Activated naive CD4-positive, alpha-beta T cell treated with anti-CD3 and anti-CD28 coated beads, Interleukin-2, amount 50 U/mL, for 72 hours (primary cell): ENCODE results near the gene ADCY2. TPM values are rescaled to one million over a fixed set of nuclear protein-coding genes. Genes with fewer than 3 reads are reported as not detected.

ENCODE experiments used
- ATAC-seq, 2 donors: fragments of 150-1000 bp; cut with Tn5 transposase; 2 replicates each; pipeline ENCODE4 v1.10.0; 2021; ENCODE audit warnings: mild to moderate bottlenecking in 2 of 2, moderate library complexity in 2 of 2
- DNase-seq, 2 donors: peaks; one replicate each; pipeline ENCODE4 v3.0.0; 2021 to 2022; ENCODE audit warnings: low spot score in 2 of 2
- H3K27ac Mint-ChIP-seq, 2 donors: one replicate each; pipeline ENCODE4 v1.8.0; 2022; ENCODE audit warnings: mild to moderate bottlenecking in 2 of 2, mixed read lengths in 2 of 2
- H3K36me3 Mint-ChIP-seq, 2 donors: one replicate each; pipeline ENCODE4 v1.8.0; 2022; ENCODE audit warnings: mixed read lengths in 2 of 2
- H3K9me3 Mint-ChIP-seq, 2 donors: one replicate each; pipeline ENCODE4 v1.8.0; 2022; ENCODE audit warnings: mixed read lengths in 2 of 2
- total RNA-seq, 2 donors: library from RNA; stranded (reverse); gene quantifications; one replicate each; pipeline ENCODE4 v1.2.3, GENCODE V29; 2022

Gene ADCY2
- total RNA-seq, 2 donors from 2014 or later, result not detected

DNA sequence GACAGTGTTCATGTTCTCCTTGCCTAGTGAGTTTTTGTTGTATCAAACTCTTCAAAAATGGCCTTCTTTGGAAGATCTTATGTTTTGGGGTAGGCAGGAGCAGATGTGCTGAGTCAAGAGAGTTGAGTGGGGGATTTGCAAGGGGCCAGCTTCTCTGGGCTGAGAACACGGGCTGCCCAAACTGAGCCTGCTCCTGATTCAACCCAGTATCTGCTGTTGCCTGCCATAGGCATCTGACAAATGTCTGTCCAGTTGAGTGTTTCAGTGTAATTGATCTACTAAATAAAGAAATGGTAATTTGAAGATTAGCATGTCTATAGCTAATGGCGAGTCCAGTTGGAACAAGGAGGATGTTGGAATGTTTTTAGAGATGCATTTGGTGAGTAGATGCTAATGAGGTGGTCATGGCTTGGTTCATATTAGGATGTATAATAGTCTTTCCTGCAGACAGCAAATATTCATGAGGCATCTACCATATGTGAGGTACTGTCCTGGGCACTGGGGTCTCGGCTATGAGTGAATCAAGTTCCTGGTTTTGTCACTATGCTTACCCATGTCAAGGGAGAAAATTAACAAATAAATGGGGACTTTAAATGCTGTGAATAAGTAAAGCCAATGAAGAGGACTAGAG lies 119.5 kb downstream of the ADCY2 start:
- Mint-ChIP-seq H3K27ac (no peak overlapping the region), H3K9me3 (peaks cover 0 to 8% of the 10 kb centered on the region in 2 donors), H3K36me3 (no peaks in the 10 kb centered on the region)
- ATAC-seq (no peak), DNase-seq (no peak)

DNA sequence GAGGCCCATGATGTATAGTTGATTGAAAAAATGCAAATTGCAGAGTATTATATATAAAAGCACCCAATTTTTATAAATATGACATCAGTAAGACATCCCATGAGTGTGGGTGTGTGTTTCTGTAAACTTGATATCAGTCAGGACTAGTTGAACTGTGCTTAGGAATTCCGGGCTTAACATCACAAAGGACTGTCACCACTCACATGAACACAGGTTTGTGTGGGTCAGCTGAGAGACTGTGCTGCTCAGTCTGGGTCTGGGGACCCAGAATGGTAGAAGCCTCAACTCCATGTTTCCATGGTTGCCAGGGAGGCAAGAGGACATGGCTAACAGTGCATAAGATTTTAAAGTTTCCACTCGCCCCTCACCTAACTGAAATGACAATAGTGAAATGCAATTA lies 120.3 kb downstream of the ADCY2 start:
- ATAC-seq (no peak), DNase-seq (no peak)
- H3K9me3 Mint-ChIP-seq, result peaks cover 0 to 11% of the 10 kb centered on the region in 2 donors
- no peaks in the 10 kb centered on the region for H3K36me3 Mint-ChIP-seq
- H3K27ac Mint-ChIP-seq, result no peak overlapping the region

DNA sequence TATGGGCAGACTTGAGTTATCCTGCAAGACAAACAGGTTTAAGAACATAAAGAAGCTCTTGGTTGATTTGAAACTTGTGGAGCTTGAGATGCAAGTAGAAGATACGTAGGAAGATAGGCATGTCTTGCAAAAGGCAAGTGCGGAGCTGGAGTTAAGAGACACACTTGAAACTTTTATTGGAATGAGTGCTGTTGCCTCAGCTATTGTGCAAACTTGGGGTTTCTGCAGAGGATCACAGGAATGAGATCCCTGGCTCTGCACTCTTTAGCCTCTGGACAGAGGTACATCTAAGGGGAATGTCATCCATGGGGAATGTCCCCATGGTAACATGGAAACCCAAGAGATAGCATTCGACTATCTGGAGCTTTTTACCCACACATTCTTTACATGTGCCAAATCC lies 121.1 kb downstream of the ADCY2 start:
- DNase-seq (no peak), ATAC-seq (no peak)
- Mint-ChIP-seq H3K27ac (no peak overlapping the region), H3K36me3 (no peaks in the 10 kb centered on the region), H3K9me3 (peaks cover 0 to 11% of the 10 kb centered on the region in 2 donors)

DNA sequence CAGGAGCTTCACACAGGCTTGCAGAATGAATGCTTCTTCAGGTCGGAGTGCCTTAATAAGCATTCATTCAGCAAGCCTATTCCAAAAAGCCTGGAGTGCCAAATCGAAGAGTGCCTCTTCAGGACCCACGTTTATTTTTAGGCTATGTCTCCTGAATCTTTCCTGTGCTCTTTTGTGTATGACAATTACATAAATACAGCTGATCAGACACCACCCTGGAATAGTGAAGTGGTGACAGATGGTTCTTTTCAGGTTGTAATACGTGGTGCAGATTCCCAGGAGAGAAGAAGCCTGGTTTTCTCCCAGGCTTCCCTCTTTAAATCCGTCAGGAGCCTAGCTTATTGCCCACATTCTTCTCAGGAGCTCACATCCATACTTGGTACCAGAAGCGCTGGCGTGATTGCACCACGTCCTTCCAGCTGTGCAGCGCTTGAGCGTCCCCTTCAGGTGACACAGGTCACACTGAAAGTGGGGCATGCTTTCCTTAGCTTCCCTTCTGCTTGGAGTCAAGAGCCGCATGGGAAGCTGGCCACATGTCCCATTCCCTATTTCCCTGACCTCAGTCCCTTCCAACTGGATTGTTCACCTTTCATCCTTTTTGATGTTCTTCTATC lies 123.1 kb downstream of the ADCY2 start:
- DNase-seq, result no peak
- ATAC-seq, result no peak
- no peaks in the 10 kb centered on the region for H3K36me3 Mint-ChIP-seq
- H3K27ac Mint-ChIP-seq, result no peak overlapping the region
- peaks cover 4 to 8% of the 10 kb centered on the region in 2 donors for H3K9me3 Mint-ChIP-seq

DNA sequence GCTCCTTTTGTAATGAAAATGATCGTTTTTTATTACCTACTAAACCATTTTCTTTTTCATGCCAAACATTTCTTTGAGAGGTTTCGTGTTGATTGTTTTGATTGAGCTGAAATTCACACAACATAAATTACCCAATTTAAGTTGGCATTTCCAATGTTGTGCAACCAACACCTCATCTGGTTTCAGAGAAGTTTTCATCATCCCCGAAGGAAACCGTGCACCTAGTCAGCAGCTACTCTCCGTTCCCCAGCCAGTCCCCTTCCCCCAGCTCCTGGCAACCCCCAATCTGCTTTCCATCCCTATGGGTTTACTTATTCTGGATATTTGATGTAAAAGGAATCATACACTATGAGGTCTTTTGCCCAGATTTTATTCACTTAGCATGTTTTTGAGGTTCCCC lies 123.6 kb downstream of the ADCY2 start:
- Mint-ChIP-seq H3K9me3 (peaks cover 4 to 8% of the 10 kb centered on the region in 2 donors), H3K27ac (peak overlapping the region in 1 of 2 donors; percentile 33), H3K36me3 (no peaks in the 10 kb centered on the region)
- no peak for DNase-seq
- no peak for ATAC-seq

DNA sequence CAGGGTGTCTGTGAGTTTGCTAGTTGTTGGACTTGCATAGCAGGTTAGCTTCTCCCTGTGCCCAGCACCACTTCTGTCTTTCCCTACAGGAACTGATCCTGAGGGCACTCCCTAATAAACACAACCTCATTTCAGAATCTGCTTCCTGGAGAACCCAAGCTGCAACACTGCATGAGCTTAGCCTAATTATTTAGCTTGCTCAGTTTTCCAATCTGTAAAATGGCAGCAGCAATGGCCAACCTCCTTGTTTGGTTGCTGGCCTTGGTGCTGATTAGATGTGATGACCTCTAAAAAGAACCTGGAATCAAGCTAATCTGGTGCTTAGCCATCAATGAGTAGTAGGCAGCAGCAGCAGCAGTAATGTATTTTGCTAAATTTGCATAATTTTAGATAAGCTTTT lies 133.9 kb downstream of the ADCY2 start:
- ATAC-seq, result no peak
- Mint-ChIP-seq H3K36me3 (no peaks in the 10 kb centered on the region), H3K9me3 (peaks cover 5 to 6% of the 10 kb centered on the region in 2 donors), H3K27ac (no peak overlapping the region)
- DNase-seq, result no peak

DNA sequence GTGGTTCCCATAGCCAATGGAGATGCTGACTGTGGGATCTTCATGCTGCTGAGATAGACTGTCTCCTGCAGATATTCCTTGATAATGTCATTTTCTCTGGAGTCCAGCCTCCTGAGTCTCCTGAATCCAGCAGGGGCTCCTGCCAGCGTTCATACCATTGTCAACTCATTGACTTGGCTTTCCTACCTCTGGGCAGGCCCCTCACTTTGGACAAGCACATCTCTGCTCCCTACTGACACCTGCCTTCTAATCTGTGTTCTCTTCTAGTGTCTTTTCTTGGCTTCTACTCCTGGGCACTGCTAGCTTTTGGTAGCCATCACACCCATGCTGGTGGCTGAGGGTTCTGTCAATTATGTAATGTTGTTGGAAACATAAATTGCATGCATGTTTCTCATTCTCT lies 138.0 kb downstream of the ADCY2 start:
- DNase-seq (no peak), ATAC-seq (no peak)
- H3K36me3 Mint-ChIP-seq, result no peaks in the 10 kb centered on the region
- peaks cover 14 to 16% of the 10 kb centered on the region in 2 donors for H3K9me3 Mint-ChIP-seq
- no peak overlapping the region for H3K27ac Mint-ChIP-seq

DNA sequence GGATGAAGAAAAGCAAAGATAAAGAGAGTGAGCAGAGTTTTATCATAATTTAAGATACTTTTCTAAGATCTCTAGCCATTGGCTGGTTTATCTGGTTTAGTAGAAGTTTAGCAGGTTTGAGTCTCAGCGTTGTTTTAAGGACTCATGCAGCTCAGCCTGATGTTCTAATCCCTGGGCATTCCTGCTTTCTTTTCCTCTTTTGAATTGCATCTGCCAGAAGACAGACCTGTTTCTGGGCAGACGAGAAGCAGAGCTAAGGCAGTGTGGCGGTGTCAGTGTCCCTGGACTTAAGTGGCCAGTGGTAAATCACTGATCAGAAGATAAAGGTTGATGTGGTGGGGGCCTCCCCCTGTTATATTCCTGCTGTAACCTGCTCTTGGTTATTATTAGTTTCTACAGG lies 138.6 kb downstream of the ADCY2 start:
- ATAC-seq (no peak), DNase-seq (no peak)
- Mint-ChIP-seq H3K9me3 (peaks cover 14 to 16% of the 10 kb centered on the region in 2 donors), H3K27ac (no peak overlapping the region), H3K36me3 (no peaks in the 10 kb centered on the region)

DNA sequence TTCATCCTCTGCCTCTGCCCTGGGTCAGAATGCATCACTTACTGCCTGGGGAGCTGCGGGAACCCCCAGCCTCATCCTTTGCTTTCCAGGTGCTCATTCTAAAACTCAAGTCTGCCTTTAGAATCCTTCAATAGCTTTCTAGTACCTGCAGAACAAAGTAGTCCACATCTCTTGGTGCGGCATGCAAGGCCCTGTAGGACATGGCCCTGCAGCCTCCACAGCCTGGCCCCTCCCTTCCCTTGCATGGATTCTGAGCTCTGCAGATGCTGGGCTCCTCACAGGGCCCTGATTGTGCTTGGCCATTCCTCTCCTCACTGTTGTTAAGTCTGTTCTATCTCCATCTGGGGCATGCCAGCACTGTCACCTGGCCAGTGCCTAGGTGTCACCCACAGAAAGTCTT lies 141.6 kb downstream of the ADCY2 start:
- Mint-ChIP-seq H3K36me3 (no peaks in the 10 kb centered on the region), H3K27ac (no peak overlapping the region), H3K9me3 (peaks cover 8 to 11% of the 10 kb centered on the region in 2 donors)
- no peak for DNase-seq
- ATAC-seq, result no peak

DNA sequence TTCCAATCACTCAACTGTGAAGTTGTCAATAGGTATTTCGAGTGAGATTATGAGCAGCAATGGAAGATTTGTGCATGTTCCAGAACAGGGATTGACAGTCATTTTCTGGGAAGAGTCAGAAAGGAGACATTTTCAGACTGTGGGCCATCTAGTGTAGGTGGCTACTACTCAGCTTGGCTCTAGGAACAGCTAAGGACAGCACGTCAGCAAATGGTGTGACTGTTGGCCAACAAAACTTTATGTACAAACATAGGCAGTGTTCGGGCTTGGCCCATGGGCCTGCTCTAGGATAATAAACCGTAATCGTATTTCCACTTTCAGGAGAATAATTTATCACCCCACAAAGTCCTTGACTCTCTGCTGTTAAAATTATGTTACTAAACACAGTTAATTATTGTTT lies 143.6 kb downstream of the ADCY2 start:
- Mint-ChIP-seq H3K27ac (no peak overlapping the region), H3K36me3 (no peaks in the 10 kb centered on the region), H3K9me3 (peaks cover 11 to 12% of the 10 kb centered on the region in 2 donors)
- ATAC-seq (no peak), DNase-seq (no peak)

DNA sequence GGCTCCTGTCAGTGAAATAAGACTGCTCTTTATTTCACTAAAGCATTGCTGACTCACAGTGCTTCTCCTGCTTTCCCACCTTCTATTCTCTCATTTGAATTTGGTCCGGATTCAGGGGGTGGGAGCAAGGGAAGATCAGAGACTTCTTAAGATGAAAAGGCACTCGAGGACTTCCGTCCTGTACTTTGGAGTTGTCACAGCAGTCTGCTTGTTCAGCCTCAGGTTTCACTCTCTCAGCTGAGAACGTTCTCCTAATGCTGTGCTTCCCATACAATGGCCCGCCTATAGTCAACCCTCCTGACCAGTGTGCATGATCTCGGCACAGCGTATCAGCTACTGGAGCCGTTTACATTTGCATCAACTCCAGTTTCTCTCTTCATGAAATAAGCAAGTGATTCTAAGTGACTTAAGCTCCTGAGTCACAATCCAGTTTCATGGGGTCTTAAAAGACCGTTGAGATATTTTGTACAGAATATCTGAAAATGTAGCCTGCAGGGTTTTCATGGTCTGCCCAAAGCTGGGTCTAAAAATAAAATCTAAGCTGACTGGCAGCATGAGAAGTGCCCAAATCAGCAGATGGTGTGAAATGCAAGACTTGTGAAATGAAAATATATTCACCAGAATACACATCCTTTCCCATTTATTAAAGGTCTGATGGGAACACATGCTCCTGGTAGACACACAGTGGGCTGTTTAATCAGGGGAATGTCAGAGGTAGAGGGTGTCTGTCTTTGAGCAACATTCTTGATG lies 145.0 kb downstream of the ADCY2 start:
- no peak overlapping the region for H3K27ac Mint-ChIP-seq
- no peak for DNase-seq
- no peaks in the 10 kb centered on the region for H3K36me3 Mint-ChIP-seq
- H3K9me3 Mint-ChIP-seq, result peaks cover 6 to 13% of the 10 kb centered on the region in 2 donors
- no peak for ATAC-seq

DNA sequence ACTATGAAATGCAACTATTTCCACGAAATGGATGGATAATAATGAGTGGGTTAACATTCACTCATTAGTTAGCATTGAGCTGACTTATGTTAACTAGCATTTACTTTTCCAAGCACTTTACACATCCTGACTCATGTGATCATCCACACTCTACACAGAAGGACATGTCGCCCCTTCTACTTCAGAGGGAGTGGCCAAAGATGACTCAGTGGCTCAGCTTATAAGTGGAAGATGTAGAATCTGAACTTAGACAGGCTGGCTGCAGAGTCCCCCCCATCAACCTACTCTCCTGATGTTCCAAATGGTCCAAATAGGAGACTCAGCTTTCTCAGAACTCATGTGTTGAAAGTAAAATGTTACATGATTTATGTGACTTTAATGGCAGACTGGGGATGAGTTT lies 146.0 kb downstream of the ADCY2 start:
- DNase-seq (no peak), ATAC-seq (no peak)
- Mint-ChIP-seq H3K27ac (no peak overlapping the region), H3K9me3 (peaks cover 6 to 13% of the 10 kb centered on the region in 2 donors), H3K36me3 (no peaks in the 10 kb centered on the region)

DNA sequence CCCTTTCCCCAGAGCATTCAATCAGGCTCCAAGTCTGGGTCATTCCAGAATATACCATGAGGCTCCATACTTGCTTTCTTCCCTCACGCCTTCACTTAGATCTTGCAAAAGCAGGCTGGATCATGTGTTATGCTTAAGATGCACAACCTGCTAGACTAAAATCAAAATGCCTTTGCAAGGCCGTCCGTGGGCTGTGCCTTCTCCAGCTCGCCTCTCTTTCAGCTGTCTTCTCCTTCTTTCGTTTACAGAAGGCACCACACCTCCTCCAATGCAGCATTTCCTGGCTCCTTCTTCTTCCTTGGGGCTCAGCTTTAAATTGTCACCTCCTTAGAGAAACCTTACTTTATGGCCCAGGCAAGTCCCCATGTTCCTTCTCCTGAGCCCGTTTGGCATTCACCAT lies 150.6 kb downstream of the ADCY2 start:
- no peak for ATAC-seq
- peaks cover 4% of the 10 kb centered on the region in 2 donors for H3K9me3 Mint-ChIP-seq
- no peaks in the 10 kb centered on the region for H3K36me3 Mint-ChIP-seq
- no peak overlapping the region for H3K27ac Mint-ChIP-seq
- DNase-seq, result no peak

DNA sequence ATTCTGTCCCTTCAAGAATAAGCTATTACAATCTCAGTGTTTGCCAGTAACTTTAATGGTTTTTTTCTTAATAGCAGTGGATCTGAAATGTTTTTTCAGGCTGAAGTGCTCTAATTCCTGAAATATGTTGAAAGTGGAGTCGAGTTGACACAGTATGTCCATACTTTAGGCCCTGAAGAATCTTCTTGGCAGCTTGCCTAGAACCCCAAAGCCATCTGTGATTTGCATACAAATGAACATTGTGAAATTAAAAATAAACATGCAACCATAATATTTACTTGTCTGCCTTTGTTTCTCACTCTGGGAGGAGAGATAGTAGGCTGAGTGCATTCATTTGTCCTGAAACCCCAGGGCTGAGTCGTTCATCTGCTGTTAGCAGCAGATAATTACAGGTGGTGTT lies 152.7 kb downstream of the ADCY2 start:
- Mint-ChIP-seq H3K36me3 (no peaks in the 10 kb centered on the region), H3K9me3 (peaks cover 4% of the 10 kb centered on the region in 2 donors), H3K27ac (no peak overlapping the region)
- no peak for ATAC-seq
- no peak for DNase-seq

DNA sequence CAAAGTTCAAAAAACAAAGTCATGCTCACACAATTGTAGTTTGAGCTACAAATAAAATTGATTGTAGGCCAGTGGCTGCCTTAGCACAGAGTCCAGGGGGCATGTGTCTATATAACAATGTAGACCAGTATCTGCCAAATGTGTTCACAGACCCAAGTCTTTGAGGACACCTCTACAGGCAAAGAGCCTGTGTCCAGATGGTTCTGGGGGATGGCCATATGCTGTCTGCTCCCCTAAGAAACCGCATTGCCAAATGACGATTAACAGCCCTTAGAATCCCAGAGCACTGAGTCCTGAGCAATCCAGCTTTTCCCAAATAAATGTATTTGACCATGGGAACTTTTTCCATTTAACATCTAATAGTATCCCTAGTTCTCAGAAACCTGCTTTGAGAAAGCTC lies 169.6 kb downstream of the ADCY2 start:
- Mint-ChIP-seq H3K9me3 (peaks cover 6 to 7% of the 10 kb centered on the region in 2 donors), H3K36me3 (no peaks in the 10 kb centered on the region), H3K27ac (no peak overlapping the region)
- ATAC-seq (no peak), DNase-seq (no peak)

DNA sequence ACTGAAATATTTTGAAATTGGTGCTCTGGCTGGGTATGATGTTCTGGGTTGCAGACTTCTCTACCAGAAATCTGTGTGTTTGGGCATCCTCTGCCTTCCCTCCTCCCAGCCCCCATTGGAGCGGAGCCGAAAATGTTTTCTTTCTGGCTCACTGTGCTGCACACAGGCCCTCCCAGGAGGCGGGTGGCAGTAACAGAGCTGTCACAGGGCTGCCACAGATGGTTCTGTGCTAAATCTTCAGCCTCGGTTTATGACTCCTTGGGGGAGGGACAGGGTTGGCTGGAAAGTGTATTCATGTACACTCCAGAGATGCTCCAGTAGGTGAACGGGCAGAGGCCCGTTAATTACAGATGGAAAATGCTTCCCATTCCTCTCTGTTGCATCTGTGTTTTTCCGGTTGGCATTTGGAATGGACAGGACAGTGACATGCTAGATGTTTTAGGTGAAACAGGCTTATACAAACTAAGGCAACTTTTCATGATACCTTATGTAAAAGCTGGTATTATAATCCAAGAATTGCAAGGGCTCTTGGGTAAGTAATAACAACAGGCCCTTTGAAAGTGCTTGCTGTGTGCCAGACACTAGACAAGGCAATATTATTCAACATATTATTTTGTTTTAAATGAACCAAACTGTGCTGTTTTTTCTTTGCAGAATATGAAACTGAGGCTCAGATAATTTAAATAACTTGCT lies 180.2 kb downstream of the ADCY2 start:
- H3K36me3 Mint-ChIP-seq, result peaks cover 0 to 6% of the 10 kb centered on the region in 2 donors
- DNase-seq (no peak), ATAC-seq (no peak)
- peaks cover 3 to 21% of the 10 kb centered on the region in 2 donors for H3K9me3 Mint-ChIP-seq
- H3K27ac Mint-ChIP-seq, result no peak overlapping the region

DNA sequence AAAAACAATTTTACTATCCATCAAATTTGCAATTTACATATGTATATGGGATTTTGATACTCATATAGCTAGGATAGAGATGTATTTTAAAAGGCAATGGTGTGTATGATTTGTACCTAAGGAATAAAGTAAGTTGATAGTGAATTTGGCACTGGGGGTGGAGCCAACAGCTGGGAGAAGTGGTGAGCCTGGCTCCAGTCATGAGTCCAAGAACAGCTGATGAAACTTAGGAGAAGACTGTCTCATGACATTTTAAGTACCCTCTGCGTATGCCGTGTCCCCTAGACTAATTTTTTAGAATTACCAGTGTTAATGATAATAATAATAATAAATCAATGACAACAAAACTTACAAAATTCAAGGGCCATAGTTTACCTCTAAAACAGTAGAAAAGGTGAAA lies 181.4 kb downstream of the ADCY2 start:
- ATAC-seq, result no peak
- Mint-ChIP-seq H3K36me3 (peaks cover 0 to 6% of the 10 kb centered on the region in 2 donors), H3K27ac (no peak overlapping the region), H3K9me3 (peaks cover 3 to 13% of the 10 kb centered on the region in 2 donors)
- DNase-seq, result no peak
